NK-92 (cell line): Measurements from ENCODE around the gene CLIC5.

Experiments
- DNase-seq: peaks from one replicate; lab custom pipeline; 2025; ENCODE audit not compliant: unreplicated experiment; lab: John Stamatoyannopoulos, UW

Gene CLIC5

DNA sequence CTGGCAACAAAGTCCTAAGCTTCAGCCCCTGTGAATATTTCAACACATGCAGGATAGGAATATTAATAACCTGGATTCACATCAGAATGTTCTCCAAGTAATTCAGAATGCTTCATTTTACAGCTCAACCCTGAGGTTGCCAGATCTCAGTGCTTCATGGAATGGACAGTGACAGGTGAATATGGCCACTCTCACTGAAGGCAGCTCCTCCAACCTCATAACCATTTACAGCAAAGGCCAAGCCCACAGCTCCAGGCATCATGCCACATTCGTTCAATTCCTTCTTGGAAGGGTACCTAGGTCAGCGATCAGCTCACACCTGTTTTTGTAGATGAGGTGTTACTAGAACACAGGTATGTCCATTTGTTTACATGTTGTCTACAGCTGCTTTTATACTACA is 17.1 kb downstream of the CLIC5 start:
- DNase-seq: no peak

- DNase-seq: no peak
Observed at GRCh38 chr6:45997875-45998506, 17.7 kb downstream of the CLIC5 start.

DNA sequence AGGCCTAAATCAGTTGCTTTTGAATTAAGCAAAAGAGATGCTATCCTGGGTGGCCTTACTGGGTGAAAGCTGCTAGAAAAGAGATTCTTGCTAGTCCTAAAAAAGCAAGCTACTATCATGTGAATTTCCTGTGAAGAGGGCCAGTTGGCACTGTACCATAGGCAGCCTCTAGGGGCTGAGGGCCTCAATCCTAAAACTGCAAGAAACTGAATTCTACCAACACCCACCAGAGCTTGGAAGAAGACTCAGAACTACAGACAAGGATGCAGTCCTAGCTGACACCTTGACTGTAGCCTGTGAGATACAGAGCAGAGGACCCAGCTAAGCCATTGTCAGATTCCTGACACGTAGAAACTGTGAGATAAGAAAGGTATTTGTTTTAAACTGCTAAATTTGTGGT is 24.5 kb downstream of the CLIC5 start:
- no peak for DNase-seq

GRCh38 chr6:45990162-45990561 is 25.5 kb downstream of the CLIC5 start:
- no peak for DNase-seq

- DNase-seq: no peak
Observed at GRCh38 chr6:45988635-45989034, 27.0 kb downstream of the CLIC5 start.

DNA sequence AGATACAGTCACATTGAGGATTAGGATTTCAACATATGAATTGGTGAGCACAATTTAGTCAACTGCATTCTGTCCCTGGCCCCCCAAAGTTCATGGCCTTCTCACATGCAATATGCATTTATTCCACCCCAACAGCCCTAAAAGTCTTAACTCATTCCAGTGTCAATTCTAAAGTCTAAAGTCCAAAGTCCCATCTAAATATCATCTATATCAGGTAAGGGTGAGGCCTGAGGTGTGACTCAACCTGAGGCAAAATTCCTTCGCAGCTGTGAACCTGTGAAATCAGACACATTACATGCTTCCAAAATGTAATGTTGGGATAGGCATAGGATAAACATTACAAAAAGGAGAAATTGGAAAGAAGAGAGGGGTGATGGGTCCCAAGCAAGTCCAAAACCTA is 27.8 kb downstream of the CLIC5 start:
- DNase-seq: no peak

DNA sequence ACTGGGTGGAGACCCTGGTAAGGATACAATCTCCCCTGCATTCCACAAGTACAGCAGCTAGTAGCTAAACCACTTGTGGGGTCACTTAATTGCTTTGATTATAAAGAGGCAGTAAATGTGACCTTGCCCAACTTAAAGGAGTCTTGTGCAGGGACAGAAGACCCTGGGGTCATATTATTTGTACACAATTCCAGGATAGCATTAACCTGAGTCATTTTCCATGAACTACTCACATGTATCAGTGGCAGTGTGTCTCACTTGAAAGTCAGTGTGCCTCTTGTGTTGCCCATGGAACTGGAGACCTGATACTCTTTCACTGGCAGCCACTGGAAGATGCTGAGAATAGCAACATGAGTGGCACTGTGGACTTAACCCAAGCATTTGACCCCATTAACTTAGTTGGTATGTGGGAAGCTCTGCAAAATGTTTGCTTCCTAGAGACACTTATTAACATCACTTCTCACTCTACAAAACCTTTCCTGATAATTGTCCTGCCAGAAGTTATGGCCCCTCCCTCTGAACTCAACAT is 28.9 kb downstream of the CLIC5 start:
- no peak for DNase-seq

DNA sequence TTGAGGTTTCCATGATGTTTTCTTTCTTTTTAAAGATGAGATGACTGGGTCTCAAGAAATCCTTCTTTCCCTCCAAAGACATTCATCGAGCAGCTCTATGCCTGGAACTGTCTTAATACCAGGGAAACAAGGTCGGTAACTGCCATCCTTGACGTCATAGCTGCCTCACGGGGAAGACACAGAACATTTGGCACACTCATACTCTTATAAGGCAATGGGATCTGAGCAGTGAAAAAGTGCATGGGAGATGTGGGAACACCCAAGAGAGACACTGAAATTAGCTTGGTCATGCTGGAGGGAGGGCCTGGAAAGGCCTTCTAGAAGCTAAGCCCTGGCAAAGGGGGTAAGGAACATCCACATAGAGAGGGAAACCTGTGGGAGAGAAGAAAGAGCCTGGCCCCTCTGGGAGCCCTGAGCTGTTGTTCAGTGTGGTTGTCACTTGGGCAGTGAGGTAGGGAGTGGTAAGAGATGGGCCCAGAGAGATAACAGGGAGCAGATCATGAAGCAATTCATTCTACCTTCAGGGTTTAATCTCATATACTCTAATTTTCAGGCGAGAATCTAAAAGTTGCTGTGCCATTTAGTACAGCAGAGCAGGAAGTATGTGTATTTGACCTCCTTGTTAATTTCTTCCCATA is 30.8 kb downstream of the CLIC5 start:
- no peak for DNase-seq

DNA sequence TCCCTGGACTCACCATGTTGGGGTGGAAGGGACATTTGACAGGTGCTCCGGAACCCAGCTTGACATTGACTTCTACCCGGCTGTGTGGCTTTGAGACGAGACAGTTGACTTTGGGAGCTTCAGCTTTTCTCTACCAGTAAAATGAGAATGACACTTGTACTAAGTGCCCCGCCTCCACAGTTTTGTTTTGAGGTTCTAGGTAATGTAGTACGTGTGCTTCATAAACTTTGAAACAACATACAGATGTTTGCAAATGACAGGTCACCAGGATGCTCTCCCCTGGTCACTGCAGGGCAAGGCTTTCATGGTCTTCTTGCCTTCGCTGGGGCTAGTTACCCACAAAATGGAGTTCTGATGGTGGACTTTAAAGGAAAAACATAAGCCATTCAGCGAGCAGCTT is 31.3 kb downstream of the CLIC5 start:
- DNase-seq: no peak

GRCh38 chr6:45983062-45983461 is 32.6 kb downstream of the CLIC5 start:
- no peak for DNase-seq

GRCh38 chr6:45982280-45983036 is 33.2 kb downstream of the CLIC5 start:
- DNase-seq: no peak

- no peak for DNase-seq
Observed at GRCh38 chr6:45981046-45981445, 34.6 kb downstream of the CLIC5 start.

- no peak for DNase-seq
Observed at GRCh38 chr6:45979311-45979710, 36.3 kb downstream of the CLIC5 start.

DNA sequence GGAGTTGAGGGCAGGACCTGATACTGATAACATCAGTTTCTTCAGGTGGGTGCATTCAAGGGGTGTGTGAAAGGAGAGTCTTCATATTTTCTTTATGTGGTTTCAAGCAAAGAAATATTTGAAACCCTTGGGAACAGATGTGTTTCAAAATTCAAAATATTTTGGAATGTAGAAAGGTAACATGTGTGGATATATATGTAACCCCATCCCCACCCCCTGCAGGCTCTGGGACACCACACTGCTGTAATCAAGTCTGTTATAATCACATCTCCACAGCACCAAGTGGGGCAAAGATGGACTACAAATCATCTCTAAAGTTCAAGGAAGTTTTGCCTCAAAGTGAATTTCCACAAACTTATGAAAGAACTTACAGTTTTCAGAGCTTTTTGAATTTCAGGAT is 41.1 kb downstream of the CLIC5 start:
- DNase-seq: no peak

DNA sequence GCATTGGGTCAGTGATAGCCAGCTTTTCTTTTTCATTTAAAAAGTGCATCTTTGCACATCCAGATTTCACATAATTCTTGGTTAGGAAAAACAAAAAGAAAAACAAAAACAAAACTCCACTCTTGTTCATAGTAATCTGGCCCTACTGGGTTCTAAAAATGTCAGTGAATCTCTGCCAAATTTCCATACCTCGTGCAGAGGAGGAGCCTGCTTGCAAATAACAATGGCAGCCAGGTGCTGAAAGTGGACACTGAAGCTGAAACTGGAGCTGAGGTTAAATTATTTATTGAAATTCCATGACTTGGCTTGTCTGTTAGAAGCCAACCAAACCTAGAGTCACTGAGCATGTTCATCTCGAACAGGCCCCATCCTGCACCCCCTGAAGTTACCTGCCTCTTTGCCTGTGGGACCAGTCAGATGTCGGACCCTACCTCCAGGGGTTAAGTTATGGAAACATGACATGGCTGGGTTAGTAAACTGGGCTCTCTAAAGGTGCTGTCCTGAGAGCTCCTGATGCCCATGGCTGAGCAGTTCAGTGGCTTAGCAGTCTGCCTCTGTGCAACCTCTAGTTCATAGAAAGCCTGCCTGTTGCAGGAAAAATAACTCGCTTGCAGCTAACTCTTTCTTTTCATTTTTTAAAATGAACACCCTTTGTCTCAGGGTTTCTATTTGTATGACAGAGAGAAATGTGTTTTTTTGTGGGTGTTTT is 42.7 kb downstream of the CLIC5 start:
- no peak for DNase-seq

- no peak for DNase-seq
Observed at GRCh38 chr6:45971287-45971686, 44.4 kb downstream of the CLIC5 start.

GRCh38 chr6:45970326-45970725 is 45.3 kb downstream of the CLIC5 start:
- no peak for DNase-seq

DNA sequence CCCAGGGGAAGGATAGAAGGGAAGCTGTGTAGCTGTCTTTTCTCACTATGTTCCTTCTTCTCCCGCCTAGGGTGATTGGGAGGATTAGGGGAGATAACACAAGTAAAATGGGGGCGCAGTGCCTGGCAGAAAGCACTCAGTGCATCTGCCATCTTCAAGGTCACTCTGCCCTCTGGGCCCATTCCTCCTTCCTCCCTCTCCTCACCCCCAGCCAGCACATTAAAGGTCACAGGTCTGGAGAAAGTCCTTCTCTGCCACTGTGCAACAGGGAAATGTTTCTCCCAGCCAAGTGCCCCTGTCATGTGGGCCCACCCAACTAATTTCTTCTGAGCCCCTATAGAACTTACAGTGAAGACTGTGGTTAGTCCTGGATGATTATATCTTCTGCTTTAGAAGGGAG is 45.8 kb downstream of the CLIC5 start:
- DNase-seq: no peak

- no peak for DNase-seq
Observed at GRCh38 chr6:45969026-45969425, 46.6 kb downstream of the CLIC5 start.

DNA sequence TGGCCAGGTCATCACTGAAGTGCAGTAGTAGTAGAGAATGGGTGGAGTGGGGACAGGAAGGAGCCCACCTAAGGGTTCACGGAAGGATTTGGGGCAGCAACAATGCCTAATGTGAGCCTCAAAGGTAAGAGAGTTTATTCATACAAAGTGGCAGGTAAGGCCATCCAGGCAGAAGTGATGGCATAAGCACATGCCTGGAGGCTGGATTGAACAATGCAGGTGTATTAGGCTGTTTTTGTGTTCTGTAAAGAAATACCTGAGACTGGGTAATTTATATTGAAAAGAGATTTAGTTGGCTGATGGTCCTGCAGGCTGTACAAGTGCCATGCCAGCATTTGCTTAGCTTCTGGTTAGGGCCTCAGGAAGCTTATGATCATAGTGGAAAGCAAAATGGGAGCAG is 48.3 kb downstream of the CLIC5 start:
- DNase-seq: no peak

GRCh38 chr6:45966797-45967196 is 48.9 kb downstream of the CLIC5 start:
- DNase-seq: no peak

GRCh38 chr6:45966340-45966739 is 49.3 kb downstream of the CLIC5 start:
- no peak for DNase-seq
